Common myeloid progenitor, CD34-positive (primary cell): ENCODE data around the gene VPS13D.

Source experiments
- CTCF ChIA-PET: fragments of 350-600 bp; sonication (Branson Sonifier 250); formaldehyde crosslinking; loops from one replicate; lab custom pipeline; 2021; ENCODE audit warnings: antibody characterized with exemption; lab: Charles Lee
- POLR2A ChIA-PET: fragments of 350-600 bp; sonication (Branson Sonifier 250); formaldehyde crosslinking; loops from one replicate; lab custom pipeline; 2021; ENCODE audit warnings: antibody characterized with exemption; lab: Charles Lee
- DNase-seq, 3 donors: peaks; one replicate each; pipeline versions ENCODE4 v3.0.0 to v3.0.0-alpha.2; 2013
- H3K27ac ChIP-seq, 2 experiments: 1 replicate in 1 of 2; 2 replicates in 1 of 2; pipeline ENCODE4 v1.7.0; 2013; ENCODE audit warnings: inconsistent platforms in 2 of 2, low read length in 2 of 2, mild to moderate bottlenecking in 2 of 2, low read depth in 1 of 2, moderate library complexity in 1 of 2; ENCODE audit not compliant: severe bottlenecking in 2 of 2, insufficient read depth in 1 of 2, poor library complexity in 1 of 2
- H3K27me3 ChIP-seq, 5 experiments: replicated peaks in 2 of 5; 1 replicate in 3 of 5; 2 replicates in 2 of 5; pipeline versions ENCODE4 v1.6.1 to v1.7.0; 2013; ENCODE audit warnings: low read length in 4 of 5, mild to moderate bottlenecking in 2 of 5, moderate library complexity in 2 of 5, inconsistent platforms in 1 of 5; ENCODE audit not compliant: insufficient read depth in 5 of 5, control insufficient read depth in 4 of 5
- H3K36me3 ChIP-seq, 4 experiments: 1 replicate in 2 of 4; 2 replicates in 2 of 4; pipeline versions ENCODE4 v1.6.1 to v1.7.0; 2013; ENCODE audit warnings: low read length in 3 of 4, control low read depth in 1 of 4, mild to moderate bottlenecking in 1 of 4; ENCODE audit not compliant: control insufficient read depth in 4 of 4, insufficient read depth in 4 of 4
- H3K4me1 ChIP-seq, 4 experiments: 1 replicate in 3 of 4; 2 replicates in 1 of 4; pipeline versions ENCODE4 v1.6.1 to v1.7.1; 2013; ENCODE audit warnings: low read length in 3 of 4, mild to moderate bottlenecking in 3 of 4, control low read depth in 1 of 4, inconsistent platforms in 1 of 4, moderate library complexity in 1 of 4; ENCODE audit not compliant: control insufficient read depth in 4 of 4, insufficient read depth in 4 of 4; ENCODE audit errors: control extremely low read depth in 1 of 4
- H3K4me3 ChIP-seq, 7 experiments: 1 replicate in 4 of 7; 2 replicates in 3 of 7; pipeline versions ENCODE4 v1.5.1 to v1.7.0; 2013; ENCODE audit warnings: mild to moderate bottlenecking in 7 of 7, low read length in 6 of 7, moderate library complexity in 6 of 7, inconsistent platforms in 2 of 7, low read depth in 2 of 7, control low read depth in 1 of 7; ENCODE audit not compliant: insufficient read depth in 4 of 7, control insufficient read depth in 1 of 7; ENCODE audit errors: extremely low read depth in 1 of 7
- H3K9me3 ChIP-seq, 5 experiments: 1 replicate in 4 of 5; 2 replicates in 1 of 5; pipeline versions ENCODE4 v1.6.1 to v1.7.1; 2013; ENCODE audit warnings: low read length in 4 of 5, mild to moderate bottlenecking in 2 of 5, inconsistent platforms in 1 of 5, low read depth in 1 of 5, moderate library complexity in 1 of 5; ENCODE audit not compliant: control insufficient read depth in 4 of 5, insufficient read depth in 2 of 5; ENCODE audit errors: control extremely low read depth in 1 of 5
- WGBS: methylation state at CpG from one replicate; pipeline ENCODE4 v1.1.5; 2013; ENCODE audit not compliant: insufficient coverage; 5-methylcytosine and 5-hydroxymethylcytosine counted together

VPS13D gene

DNA sequence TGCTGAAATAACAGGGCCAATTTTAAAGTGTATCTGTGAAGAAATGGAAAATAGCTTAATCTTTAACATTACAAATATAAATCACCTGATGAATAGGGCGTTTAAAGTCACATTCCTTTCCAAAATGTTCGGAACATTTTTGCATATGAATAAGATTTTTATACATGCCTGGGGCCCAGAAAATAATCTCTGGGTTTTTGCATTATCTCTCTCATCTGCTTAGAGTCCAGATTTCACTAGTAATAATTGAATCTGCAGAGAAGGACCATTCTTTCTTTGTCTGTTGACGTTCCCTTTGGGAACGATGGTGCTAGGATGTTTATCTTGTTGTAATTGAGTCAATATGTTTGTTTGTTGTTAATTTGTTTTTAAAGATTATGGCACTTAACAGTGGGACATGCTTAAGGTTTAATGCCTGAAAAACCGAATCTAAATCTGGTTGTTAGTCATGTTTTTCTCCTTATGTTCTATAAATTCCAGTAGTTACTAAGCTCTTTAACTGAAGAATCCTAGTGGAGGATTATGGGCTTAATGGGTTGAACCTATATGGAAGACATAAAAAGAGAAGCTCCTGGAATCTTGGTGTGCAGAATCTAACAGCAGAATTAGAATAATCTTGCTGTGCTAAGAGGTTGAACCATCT lies 140.6 kb downstream of the VPS13D start:
- peaks cover 8 to 29% (median 20%) of the 10 kb centered on the region in 4 experiments for H3K36me3 ChIP-seq
- H3K27me3 ChIP-seq: no peaks in the 10 kb centered on the region
- ChIA-PET POLR2A (no interaction called here), CTCF (interaction anchor here (0.9 kb wide), 1 partner anchor 38 kb away, joined by 3 read pairs; no protein-coding TSS in a partner anchor)
- H3K9me3 ChIP-seq: no peaks in the 10 kb centered on the region
- WGBS: 100% methylated on average over 1 of the region's 5 CpGs
- no peak overlapping the region for H3K27ac ChIP-seq
- H3K4me1 ChIP-seq: peaks cover 0 to under 1% (median 0%) of the 10 kb centered on the region in 4 experiments
- DNase-seq: no peak
- H3K4me3 ChIP-seq: no peak overlapping the region

DNA sequence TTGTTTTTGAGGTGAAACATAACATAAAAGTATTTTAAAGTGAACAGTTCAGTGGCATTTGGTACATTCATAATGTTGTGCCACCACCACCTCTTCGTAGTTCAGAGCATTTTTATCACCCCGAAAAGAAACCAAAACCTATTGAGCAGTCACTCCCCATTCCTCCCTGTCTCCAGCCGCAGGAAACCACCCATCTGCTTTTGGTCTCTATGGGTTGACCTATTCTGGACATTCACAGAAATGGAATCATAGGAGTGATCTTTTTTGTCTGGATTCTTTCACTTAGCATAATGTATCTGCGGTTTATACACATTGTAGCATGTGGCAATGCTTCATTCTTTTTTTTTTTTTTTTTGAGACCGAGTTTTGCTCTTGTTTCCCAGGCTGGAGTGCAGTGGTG lies 141.2 kb downstream of the VPS13D start:
- peaks cover 8 to 29% (median 21%) of the 10 kb centered on the region in 4 experiments for H3K36me3 ChIP-seq
- H3K27me3 ChIP-seq: no peaks in the 10 kb centered on the region
- 100% methylated on average over 3 of the region's 5 CpGs for WGBS
- no peak for DNase-seq
- H3K9me3 ChIP-seq: no peaks in the 10 kb centered on the region
- ChIA-PET POLR2A (no interaction called here), CTCF (no interaction called here)
- H3K4me3 ChIP-seq: no peak overlapping the region
- peaks cover 0 to 6% (median 0%) of the 10 kb centered on the region in 4 experiments for H3K4me1 ChIP-seq
- H3K27ac ChIP-seq: no peak overlapping the region

DNA sequence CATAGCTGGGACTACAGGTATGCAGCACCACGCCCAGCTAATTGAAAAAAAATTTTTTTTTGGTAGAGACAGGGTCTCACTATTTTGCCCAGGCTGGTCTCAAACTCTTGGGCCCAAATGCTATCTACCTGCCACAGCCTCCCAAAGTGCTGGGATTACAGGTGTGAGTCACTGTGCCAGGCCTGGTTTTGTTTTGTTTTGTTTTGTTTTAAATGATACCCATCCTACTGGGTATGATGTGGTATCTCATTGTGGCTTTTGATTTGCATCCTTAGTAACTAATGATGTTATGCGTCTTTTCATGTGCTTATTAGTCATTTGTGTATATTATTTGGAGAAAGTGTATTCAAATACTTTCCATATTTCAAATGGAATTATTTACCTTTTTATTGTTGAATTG lies 142.3 kb downstream of the VPS13D start:
- ChIA-PET CTCF (no interaction called here), POLR2A (no interaction called here)
- WGBS: no CpG with 5 or more reads among the region's 2 CpGs
- H3K4me3 ChIP-seq: no peak overlapping the region
- DNase-seq: no peak
- H3K36me3 ChIP-seq: peaks cover 8 to 29% (median 21%) of the 10 kb centered on the region in 4 experiments
- H3K9me3 ChIP-seq: no peaks in the 10 kb centered on the region
- peaks cover 0 to 16% (median 6%) of the 10 kb centered on the region in 4 experiments for H3K4me1 ChIP-seq
- H3K27me3 ChIP-seq: no peaks in the 10 kb centered on the region
- H3K27ac ChIP-seq: no peak overlapping the region

DNA sequence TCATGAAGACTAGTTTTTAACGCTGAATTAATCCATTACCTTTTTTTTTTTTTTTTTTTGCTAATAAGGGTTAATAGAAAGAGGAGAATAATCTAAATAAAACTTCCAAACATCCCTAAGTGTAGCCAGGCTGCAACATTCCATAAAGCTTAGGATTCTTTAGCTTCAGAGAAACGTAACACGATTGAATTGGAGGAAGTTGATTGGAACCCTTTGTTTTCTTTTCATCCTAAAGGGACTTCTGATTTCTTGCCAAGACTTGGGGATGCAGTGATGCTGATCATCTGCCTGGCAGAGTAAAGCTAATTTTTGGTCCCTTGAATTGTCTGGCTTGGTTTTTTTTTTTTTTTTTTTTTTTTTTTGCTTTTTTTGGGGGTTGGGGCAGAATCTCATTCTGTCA lies 142.9 kb downstream of the VPS13D start:
- H3K9me3 ChIP-seq: no peaks in the 10 kb centered on the region
- DNase-seq: no peak
- no peaks in the 10 kb centered on the region for H3K27me3 ChIP-seq
- CTCF ChIA-PET: no interaction called here
- H3K27ac ChIP-seq: no peak overlapping the region
- peaks cover 0 to 16% (median 6%) of the 10 kb centered on the region in 4 experiments for H3K4me1 ChIP-seq
- WGBS: 100% methylated on average over 2 of the region's 3 CpGs
- POLR2A ChIA-PET: no interaction called here
- peaks cover 8 to 31% (median 22%) of the 10 kb centered on the region in 4 experiments for H3K36me3 ChIP-seq
- no peak overlapping the region for H3K4me3 ChIP-seq

DNA sequence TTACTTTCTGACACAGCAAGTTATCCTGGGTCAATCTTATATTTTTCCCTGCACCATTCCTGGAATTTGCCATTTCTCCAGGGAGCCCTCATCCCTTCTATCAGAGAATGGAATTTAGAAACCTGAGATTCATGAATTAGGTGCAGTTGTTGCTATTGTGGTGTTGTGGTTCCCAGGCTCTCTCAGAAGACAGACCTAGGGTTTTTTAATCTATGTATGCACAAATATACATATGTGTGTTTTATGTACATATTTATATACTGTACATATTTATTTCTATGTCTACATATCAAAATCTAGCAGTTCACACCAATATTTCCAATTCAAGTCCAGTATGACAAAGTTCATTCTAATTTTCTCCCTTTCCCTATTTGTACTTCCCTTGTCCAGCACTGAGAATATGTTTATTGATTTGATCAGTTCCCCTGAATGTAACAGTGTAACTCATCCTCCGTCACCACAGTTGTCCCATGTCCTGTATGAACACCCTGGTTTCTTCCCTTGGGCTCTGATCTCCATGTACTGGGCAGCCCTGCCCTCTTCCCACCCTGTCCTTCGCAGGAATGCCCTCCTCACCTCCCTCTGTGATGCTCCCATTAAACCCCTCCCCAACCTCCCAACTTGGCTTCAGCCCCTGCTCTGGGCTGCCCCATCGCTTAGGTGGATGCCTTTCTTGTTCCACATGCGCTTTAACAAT lies 145.5 kb downstream of the VPS13D start:
- no peak for DNase-seq
- no peak overlapping the region for H3K27ac ChIP-seq
- H3K27me3 ChIP-seq: no peaks in the 10 kb centered on the region
- CTCF ChIA-PET: interaction anchor here (0.9 to 1.0 kb wide), 2 partner anchors 21 to 63 kb away, joined by 3 read pairs; no protein-coding TSS in a partner anchor
- H3K4me3 ChIP-seq: no peak overlapping the region
- WGBS: 100% methylated on average over 4 of the region's 4 CpGs
- POLR2A ChIA-PET: no interaction called here
- H3K4me1 ChIP-seq: peaks cover 0 to 16% (median 6%) of the 10 kb centered on the region in 4 experiments
- H3K36me3 ChIP-seq: peaks cover 4 to 28% (median 15%) of the 10 kb centered on the region in 4 experiments
- H3K9me3 ChIP-seq: no peaks in the 10 kb centered on the region

DNA sequence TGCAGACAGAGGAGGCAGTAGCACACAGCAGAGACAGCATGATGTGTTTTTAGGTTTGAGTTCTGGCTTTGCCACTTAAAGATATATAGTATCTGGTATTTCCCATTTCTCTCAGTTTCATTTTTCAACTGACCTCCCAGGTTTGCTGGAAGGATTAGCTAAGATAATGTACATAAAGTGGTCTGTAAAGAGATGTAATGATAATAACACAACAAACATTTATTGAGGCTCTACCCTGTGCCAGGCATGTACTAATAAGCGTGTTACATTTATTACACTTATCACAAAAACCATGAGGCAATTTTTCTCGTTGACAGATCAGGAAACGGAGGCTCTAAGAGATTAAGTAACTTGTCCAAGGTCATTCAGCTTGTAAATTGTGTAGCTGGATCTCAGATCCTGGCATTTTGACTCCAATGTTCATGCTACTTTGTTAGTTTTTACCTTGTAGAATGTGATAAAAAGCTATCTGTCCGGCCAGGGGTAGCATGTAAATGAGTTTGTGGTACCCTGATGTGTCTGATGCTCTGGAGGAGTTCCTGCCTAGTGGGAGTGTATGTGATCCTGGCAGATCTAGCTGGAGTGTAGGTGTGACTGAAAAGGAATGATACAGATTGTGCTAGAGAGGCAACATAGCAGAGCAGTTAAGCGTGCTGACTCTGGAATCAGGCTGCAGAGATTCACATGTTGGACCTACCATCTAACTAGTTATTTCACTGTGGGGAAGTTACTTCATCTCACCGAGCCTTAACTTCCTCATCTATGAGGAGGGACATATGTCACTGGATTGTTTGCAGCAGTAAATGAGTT lies 146.6 kb downstream of the VPS13D start:
- DNase-seq: peak; percentile 43 to 87 (median 80)
- Histone ChIP-seq H3K9me3 (no peaks in the 10 kb centered on the region), H3K4me3 (peak overlapping the region in 2 of 7 experiments; percentile 1 to 36), H3K27me3 (no peaks in the 10 kb centered on the region), H3K4me1 (peaks cover 0 to 16% (median 7%) of the 10 kb centered on the region in 4 experiments), H3K36me3 (peaks cover 9 to 30% (median 22%) of the 10 kb centered on the region in 4 experiments), H3K27ac (peak overlapping the region in 1 of 2 experiments; percentile 11)
- ChIA-PET POLR2A (interaction anchor here (1.0 kb wide), 1 partner anchor 244 kb away, joined by 3 read pairs; no protein-coding TSS in a partner anchor), CTCF (interaction anchor here (0.9 to 1.5 kb wide), 3 partner anchors 9 to 243 kb away, joined by 3 to 4 read pairs (median 3); no protein-coding TSS in a partner anchor)
- WGBS: 11% methylated on average over 2 of the region's 6 CpGs
